HG03575 (cell line): ENCODE data around the gene CATSPERB.
"Not testable (repeated sequence)": the region's sequence is repeated elsewhere in the genome, so short reads cannot be mapped to it uniquely, and the experiment has no call there.

Experiments
- ATAC-seq: cut with Tn5 transposase; IDR thresholded peaks from one replicate; pipeline ENCODE4 v1.9.1; 2021; ENCODE audit not compliant: unreplicated experiment, insufficient number of reproducible peaks, low FRiP score; ENCODE audit errors: extremely low read depth

Gene CATSPERB

GRCh38 chr14:91681893-91682563 lies 49.9 kb downstream of the CATSPERB start:
- no peak for ATAC-seq

GRCh38 chr14:91681118-91681517 lies 50.8 kb downstream of the CATSPERB start:
- no peak for ATAC-seq

GRCh38 chr14:91679273-91679672 lies 52.6 kb downstream of the CATSPERB start:
- ATAC-seq: no peak

- not testable (repeated sequence) for ATAC-seq
These were observed 54.2 kb downstream of the CATSPERB start for GRCh38 chr14:91677687-91678086.

GRCh38 chr14:91674911-91675310 lies 57.0 kb downstream of the CATSPERB start:
- ATAC-seq: no peak

- no peak for ATAC-seq
These were observed 62.0 kb downstream of the CATSPERB start for GRCh38 chr14:91669867-91670266.

GRCh38 chr14:91667101-91667500 lies 64.8 kb downstream of the CATSPERB start:
- ATAC-seq: not testable (repeated sequence)

GRCh38 chr14:91660790-91661189 lies 71.1 kb downstream of the CATSPERB start:
- ATAC-seq: no peak

GRCh38 chr14:91654836-91655235 lies 77.0 kb downstream of the CATSPERB start:
- ATAC-seq: no peak

GRCh38 chr14:91653451-91653850 lies 78.4 kb downstream of the CATSPERB start:
- no peak for ATAC-seq

- ATAC-seq: no peak
These were observed 82.0 kb downstream of the CATSPERB start for GRCh38 chr14:91649930-91650329.

GRCh38 chr14:91647856-91648255 lies 84.0 kb downstream of the CATSPERB start:
- ATAC-seq: no peak

GRCh38 chr14:91636604-91637003 lies 95.3 kb downstream of the CATSPERB start:
- no peak for ATAC-seq

- ATAC-seq: no peak
These were observed 107.1 kb downstream of the CATSPERB start for GRCh38 chr14:91624757-91625156.

GRCh38 chr14:91614187-91614586 lies 117.7 kb downstream of the CATSPERB start:
- ATAC-seq: no peak

- no peak for ATAC-seq
These were observed 118.3 kb downstream of the CATSPERB start for GRCh38 chr14:91613459-91614112.

- ATAC-seq: no peak
These were observed 120.4 kb downstream of the CATSPERB start for GRCh38 chr14:91611528-91611927.

GRCh38 chr14:91609161-91609560 lies 122.7 kb downstream of the CATSPERB start:
- no peak for ATAC-seq

- ATAC-seq: no peak
These were observed 124.4 kb downstream of the CATSPERB start for GRCh38 chr14:91607322-91608047.

- ATAC-seq: no peak
These were observed 125.0 kb downstream of the CATSPERB start for GRCh38 chr14:91606851-91607250.
